ENCODE results near the gene TBC1D9B.

Gene TBC1D9B

GRCh38 chr5:179907556-179908324, at the start of gene TBC1D9B:
TSS of gene TBC1D9B (minus strand) at chr5:179907897. CDS start at chr5:179907821, 76 bp downstream.
- DNase-seq (ENCODE audit: low spot score) = peak; percentile 78

GRCh38 chr5:179955630-179956029, 47.9 kb upstream of the TBC1D9B start:
- no peak for DNase-seq (ENCODE audit: low spot score)

DNA sequence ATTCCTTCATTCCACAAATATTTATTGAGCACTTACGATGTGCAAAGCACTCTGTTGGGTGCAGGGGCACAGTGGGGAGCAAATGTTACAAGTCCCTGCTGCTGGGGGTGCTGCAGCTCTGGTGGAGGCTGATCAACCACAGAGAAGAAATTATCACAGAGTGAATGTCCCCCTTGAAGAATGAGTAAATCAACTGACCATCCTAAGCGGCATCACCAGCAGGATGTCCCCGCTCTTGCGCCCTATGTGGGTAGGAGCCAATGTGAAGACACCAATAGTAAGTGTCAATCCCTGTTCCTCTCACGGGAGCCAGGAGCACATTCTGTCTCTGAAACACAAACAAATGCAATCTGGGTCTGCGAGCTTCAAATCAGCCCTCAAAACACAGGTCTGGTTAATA, 47.4 kb upstream of the TBC1D9B start:
- no peak for DNase-seq (ENCODE audit: low spot score)

- no peak for DNase-seq (ENCODE audit: low spot score)
These were observed 46.7 kb upstream of the TBC1D9B start for GRCh38 chr5:179954434-179954833.

GRCh38 chr5:179953987-179954386, 46.3 kb upstream of the TBC1D9B start:
- no peak for DNase-seq (ENCODE audit: low spot score)

DNA sequence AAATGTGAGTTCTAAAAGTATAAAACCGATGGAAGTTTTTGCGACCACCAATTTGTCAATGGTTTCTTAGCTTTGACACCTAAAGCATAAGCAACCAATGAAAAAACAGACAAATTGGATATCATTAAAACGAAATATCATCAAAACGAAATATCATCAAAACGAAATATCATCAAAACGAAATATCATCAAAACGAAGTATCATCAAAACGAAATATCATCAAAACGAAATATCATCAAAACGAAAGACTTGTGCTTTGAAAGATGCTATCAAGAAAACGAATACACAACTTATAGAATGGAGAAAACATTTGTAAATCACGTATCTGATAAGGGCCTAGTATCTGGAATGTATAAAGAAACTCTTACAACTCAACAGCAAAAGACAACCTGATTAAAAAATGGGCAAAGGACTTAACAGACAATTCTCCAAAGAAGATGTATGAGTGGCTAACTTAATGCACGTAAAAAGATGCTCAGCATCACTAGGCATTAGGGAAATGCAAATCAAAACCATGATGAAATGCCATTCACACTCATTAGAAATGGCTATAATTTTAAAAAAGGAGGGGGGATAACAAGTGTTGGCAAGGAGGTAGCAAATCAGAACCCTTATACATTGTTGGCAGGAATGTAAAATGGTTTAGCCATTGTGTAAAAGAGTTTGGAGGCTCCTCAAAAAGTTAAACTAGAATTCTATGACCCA, 29.4 kb upstream of the TBC1D9B start:
- DNase-seq (ENCODE audit: low spot score) = no peak

GRCh38 chr5:179930788-179931473, 23.2 kb upstream of the TBC1D9B start:
- DNase-seq (ENCODE audit: low spot score) = no peak

DNA sequence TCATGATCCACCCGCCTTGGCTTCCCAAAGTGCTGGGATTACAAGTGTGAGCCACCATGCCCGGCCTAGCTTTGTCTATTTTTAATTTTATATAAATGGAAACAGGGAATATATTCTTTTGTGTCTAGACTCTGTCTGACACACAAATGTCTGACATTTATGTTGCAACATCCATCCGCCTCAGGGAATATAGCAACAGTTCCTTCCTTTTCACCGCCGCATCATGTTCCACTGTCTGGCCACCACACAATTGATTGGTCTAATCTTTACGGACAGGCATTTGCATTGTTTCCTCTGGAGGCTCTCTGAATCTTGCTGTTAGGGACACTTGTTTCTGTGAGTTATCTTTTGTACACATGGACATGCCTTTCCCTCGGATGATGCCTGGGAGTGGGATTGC, 20.1 kb upstream of the TBC1D9B start:
- DNase-seq (ENCODE audit: low spot score) = no peak

- DNase-seq (ENCODE audit: low spot score) = no peak
These were observed 19.0 kb upstream of the TBC1D9B start for GRCh38 chr5:179926657-179927056.

- no peak for DNase-seq (ENCODE audit: low spot score)
These were observed 15.7 kb upstream of the TBC1D9B start for GRCh38 chr5:179923436-179923835.

- no peak for DNase-seq (ENCODE audit: low spot score)
These were observed 12.5 kb upstream of the TBC1D9B start for GRCh38 chr5:179920175-179920574.

DNA sequence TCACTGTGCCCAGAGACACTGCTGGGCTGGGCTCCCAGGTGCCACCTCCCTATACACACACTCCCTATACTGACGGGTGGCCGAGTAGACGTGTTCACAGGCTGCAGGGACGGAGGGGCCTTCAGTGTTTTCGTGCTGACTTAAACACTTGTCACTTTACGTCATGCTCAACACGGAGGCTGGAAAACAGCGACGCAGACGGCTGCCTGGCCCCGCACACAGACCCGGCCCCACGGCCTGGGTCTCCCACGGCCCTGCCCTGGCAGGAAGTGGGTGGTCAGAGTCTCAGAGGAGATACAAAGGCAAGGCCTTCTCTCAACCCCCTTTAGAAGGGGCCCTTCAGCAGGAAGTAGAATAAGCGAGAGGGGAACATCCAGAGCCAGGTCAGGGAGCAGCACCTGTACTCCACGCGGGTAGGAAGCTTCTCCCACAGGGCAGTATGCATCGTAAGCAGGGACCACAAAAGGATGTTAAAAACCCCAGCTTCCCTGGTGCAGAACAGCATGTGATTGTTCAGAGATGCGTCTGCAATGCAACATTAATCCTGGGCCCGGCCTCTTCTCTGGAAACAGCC, 11.9 kb upstream of the TBC1D9B start:
- no peak for DNase-seq (ENCODE audit: low spot score)

DNA sequence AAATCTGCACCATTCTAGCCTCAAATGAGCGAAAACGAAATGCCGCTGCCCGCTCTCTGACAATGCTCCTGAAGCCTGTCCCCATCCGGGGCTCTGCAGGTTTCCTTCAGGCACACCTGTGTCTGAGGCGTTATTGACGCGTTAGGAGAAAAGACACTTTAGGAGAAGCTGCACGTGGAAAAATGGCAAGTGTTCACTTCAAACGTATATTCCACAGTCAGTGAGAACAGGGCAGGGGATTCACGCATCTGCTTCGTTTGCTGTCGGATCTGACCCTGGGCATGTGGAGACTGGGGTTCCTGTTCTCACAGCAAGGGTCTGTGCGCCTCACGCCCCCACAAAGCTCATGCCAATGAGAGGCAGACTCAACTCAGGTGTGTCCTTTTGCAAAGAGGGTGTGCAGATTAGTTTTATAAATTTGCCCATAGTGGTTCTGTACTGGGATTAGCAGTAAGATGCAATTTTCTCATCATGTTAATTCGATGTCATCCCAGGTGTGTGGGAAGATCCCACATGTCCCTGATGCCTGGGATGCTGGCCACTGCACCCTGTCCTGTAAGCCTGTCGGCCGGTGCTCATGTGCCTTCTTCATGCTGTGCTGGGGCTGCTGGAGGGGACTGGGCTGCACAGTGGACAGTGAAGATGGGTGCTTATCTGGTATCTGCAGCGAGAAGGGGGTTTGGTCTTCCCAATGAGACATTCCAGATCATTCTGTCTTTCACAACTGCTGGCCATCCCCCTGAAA, 11.2 kb upstream of the TBC1D9B start:
- DNase-seq (ENCODE audit: low spot score) = no peak

DNA sequence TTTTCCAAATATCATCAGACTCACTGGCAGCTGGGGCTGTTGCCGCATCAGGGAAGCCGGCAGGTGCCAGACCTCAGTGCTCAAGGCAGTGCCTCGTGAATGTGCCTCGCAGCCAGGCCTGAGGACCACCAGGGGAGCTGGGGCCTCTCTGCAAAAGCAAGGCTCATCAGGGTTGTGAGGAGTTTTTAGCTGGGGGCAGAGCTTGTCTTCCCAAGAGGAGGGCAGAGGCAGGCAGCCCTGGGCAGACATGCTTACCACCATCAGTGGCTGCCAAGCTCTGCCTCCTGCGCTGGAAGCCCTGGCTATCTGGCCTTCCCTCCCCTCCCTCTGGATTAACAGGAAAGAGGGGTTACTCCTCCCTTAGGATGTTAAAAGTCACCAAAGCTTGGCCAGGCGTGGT, 8.8 kb upstream of the TBC1D9B start:
- no peak for DNase-seq (ENCODE audit: low spot score)

DNA sequence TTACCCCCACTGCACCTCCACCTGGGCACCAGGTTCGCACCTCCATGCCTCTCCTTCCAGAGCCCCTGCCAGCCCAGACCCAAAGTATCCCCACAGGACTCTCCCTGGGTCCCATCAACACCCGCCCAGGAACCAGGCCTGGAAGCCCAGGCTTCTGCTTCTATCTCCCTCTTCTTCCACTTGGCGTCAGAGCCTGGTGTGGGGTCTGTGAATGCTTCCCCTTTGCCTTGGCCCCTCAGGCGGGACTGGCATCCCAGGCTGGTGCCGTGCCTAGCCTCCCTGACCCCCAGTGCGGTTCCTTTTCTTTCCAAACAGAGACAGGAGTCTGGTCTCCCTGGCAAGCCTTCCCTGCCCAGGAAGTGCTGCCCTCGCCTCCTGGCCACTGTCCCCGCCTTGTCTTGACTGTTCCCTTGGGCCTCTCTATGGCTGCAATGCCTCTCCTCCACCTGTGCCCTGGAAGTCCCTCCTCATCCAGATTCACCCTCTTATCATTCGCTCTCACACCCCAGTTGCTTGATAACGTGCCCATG, 7.8 kb upstream of the TBC1D9B start:
- DNase-seq (ENCODE audit: low spot score) = no peak

DNA sequence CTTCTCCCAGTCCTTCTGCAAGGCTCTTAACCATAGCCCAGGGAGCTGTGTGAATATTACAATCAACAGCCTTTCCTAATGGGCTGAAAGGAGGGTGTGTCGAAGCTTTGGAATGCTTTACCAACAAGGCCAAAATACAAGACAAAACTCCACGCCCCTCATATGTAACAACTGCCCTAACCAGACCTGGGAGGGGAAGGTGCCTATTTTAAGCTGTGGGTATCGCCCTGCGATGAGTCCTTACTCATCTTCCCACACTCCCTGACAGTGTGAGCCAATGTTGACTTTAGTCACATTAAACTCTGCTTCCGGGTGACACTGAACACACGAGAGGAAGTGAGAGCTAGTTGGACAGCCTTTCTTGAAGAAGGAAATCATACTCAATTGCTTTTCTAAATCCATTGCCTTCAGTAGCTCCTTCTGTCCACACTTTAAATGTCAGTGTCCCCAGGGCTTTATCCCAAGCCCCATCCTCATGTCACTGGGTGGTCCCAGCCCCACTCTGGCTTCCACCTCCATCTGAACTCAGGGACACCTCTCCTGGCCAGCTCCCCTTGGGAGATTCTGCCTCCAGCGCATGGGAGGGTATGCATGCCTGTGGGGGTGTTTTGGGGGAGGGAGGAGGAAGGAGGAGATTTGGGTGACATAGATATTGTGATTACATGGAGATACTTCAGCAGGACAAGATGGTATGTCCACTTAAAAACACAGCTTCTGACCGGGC, 6.5 kb upstream of the TBC1D9B start:
- DNase-seq (ENCODE audit: low spot score) = peak; percentile 54

- DNase-seq (ENCODE audit: low spot score) = no peak
These were observed 5.8 kb upstream of the TBC1D9B start for GRCh38 chr5:179913461-179913860.

DNA sequence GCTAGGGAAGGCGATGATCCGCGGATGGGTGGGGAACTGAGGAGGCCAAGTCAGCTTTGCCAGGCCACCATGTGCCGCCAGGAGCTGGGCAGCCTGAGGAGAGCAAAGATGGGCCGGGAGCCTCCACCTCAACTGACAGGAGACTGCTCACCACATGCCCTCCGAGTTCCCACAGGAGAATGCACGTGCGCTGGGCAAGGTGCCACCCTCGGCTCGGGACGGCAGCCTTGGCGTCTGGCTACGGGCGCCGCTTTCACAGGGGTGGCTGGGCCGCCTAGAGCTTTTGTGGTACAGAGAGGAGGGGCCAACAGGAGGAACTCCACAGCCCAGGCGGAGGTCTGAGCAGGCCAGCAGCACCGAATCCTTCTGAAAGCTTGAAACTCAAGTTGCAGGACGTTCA, 5.3 kb upstream of the TBC1D9B start:
- no peak for DNase-seq (ENCODE audit: low spot score)

DNA sequence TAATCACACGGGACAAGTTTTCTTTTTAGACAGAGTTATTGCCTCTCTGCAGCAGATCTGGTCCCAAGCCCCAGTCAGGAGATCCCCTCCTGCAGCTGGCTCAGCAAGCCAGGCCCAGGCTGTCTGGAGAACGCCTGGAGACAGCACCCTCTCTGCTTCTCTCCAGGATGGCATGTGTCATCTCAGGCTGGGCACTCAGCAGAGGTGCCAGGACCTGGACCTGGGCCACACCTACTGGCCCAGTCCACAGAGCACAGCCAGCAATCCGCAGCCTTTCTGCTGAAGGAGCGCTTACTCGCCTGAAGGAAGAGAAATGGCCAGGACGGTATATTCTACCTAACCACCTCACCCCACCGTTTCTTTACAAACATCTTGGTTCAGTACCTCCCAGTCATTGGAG, 4.7 kb upstream of the TBC1D9B start:
- DNase-seq (ENCODE audit: low spot score) = no peak

- no peak for DNase-seq (ENCODE audit: low spot score)
These were observed 1.5 kb upstream of the TBC1D9B start for GRCh38 chr5:179909224-179909623.

- no peak for DNase-seq (ENCODE audit: low spot score)
These were observed 831 bp upstream of the TBC1D9B start for GRCh38 chr5:179908528-179908927.

Measured in hepatic stellate cell (primary cell).